Measurements from ENCODE around the gene BAG5. TPM values are rescaled to one million over a fixed set of nuclear protein-coding genes. Genes with fewer than 3 reads are reported as not detected.
A peak's percentile ranks its signal among the peaks of the same experiment; 100 is the strongest.

Gene BAG5
- total RNA-seq, 2 experiments from 2014 or later: 28.8 to 29.6 TPM

GRCh38 chr14:103569408-103569807 is 7.0 kb upstream of the BAG5 start:
- H3K4me3 Mint-ChIP-seq: no peak overlapping the region
- no peak for DNase-seq
- no peak for ATAC-seq
- H3K9me3 Mint-ChIP-seq: no peaks in the 10 kb centered on the region
- no peaks in the 10 kb centered on the region for H3K27me3 Mint-ChIP-seq
- CTCF ChIA-PET: interaction anchor here (0.8 to 3.4 kb wide), 5 partner anchors 8 to 332 kb away, joined by 3 to 13 read pairs (median 5); no protein-coding TSS in a partner anchor
- no peak for TF ChIP-seq CTCF (IDR thresholded peaks at IDR 0.05)
- POLR2A ChIA-PET: interaction anchor here (0.7 kb wide), 1 partner anchor 50 kb away, joined by 6 read pairs; no protein-coding TSS in a partner anchor
- peaks cover 7% of the 10 kb centered on the region for H3K4me1 Mint-ChIP-seq (ENCODE audit: low read depth)
- no peak overlapping the region for H3K27ac Mint-ChIP-seq
- intact Hi-C loops (cut with micrococcal nuclease): no loop called here
- H3K36me3 Mint-ChIP-seq (ENCODE audit: low read depth): peaks cover 8% of the 10 kb centered on the region

GRCh38 chr14:103568952-103569351 is 6.5 kb upstream of the BAG5 start:
- Mint-ChIP-seq H3K4me1 (ENCODE audit: low read depth) (peaks cover 10% of the 10 kb centered on the region), H3K4me3 (no peak overlapping the region), H3K27ac (no peak overlapping the region), H3K36me3 (ENCODE audit: low read depth) (peaks cover 5% of the 10 kb centered on the region), H3K9me3 (no peaks in the 10 kb centered on the region), H3K27me3 (no peaks in the 10 kb centered on the region)
- CTCF ChIA-PET: interaction anchor here (0.8 to 3.4 kb wide), 5 partner anchors 8 to 332 kb away, joined by 3 to 13 read pairs (median 5); no protein-coding TSS in a partner anchor
- DNase-seq: no peak
- intact Hi-C loops (cut with micrococcal nuclease): no loop called here
- no peak for TF ChIP-seq CTCF (IDR thresholded peaks at IDR 0.05)
- ATAC-seq: no peak
- POLR2A ChIA-PET: interaction anchor here (0.6 to 0.7 kb wide), 2 partner anchors 50 to 58 kb away, joined by 3 to 6 read pairs; no protein-coding TSS in a partner anchor

- peaks cover 39% of the 10 kb centered on the region for H3K4me1 Mint-ChIP-seq (ENCODE audit: low read depth)
- DNase-seq (no peak), ATAC-seq (no peak)
- H3K27me3 Mint-ChIP-seq: no peaks in the 10 kb centered on the region
- CTCF ChIA-PET: interaction anchor here (0.7 to 1.2 kb wide), 3 partner anchors 114 to 1042 kb away, joined by 3 to 4 read pairs (median 3); no protein-coding TSS in a partner anchor
- H3K9me3 Mint-ChIP-seq: no peaks in the 10 kb centered on the region
- peak overlapping the region; percentile 8 for H3K27ac Mint-ChIP-seq
- peaks cover 30% of the 10 kb centered on the region for H3K36me3 Mint-ChIP-seq (ENCODE audit: low read depth)
- intact Hi-C loops (cut with micrococcal nuclease): no loop called here
- H3K4me3 Mint-ChIP-seq: peak overlapping the region; percentile 100
- no peak for TF ChIP-seq CTCF (IDR thresholded peaks at IDR 0.05)
- POLR2A ChIA-PET: interaction anchor here (0.9 to 3.4 kb wide), 4 partner anchors 11 to 135 kb away, joined by 3 to 19 read pairs (median 3); partner anchors contain the start of gene KLC1
Measured at GRCh38 chr14:103563844-103564505, 1.5 kb upstream of the BAG5 start.

GRCh38 chr14:103563226-103563620 is 766 bp upstream of the BAG5 start:
- Mint-ChIP-seq H3K9me3 (no peaks in the 10 kb centered on the region), H3K27me3 (no peaks in the 10 kb centered on the region), H3K4me3 (peak overlapping the region; percentile 100), H3K27ac (peak overlapping the region; percentile 82), H3K4me1 (ENCODE audit: low read depth) (peaks cover 46% of the 10 kb centered on the region), H3K36me3 (ENCODE audit: low read depth) (peaks cover 36% of the 10 kb centered on the region)
- ChIA-PET POLR2A (interaction anchor here (0.9 to 3.4 kb wide), 2 partner anchors 66 to 136 kb away, joined by 3 to 19 read pairs; partner anchors contain the start of gene KLC1), CTCF (interaction anchor here (0.8 to 2.1 kb wide), 2 partner anchors 8 to 115 kb away, joined by 3 to 10 read pairs; no protein-coding TSS in a partner anchor)
- DNase-seq: no peak
- intact Hi-C loops (cut with micrococcal nuclease): no loop called here
- ATAC-seq: no peak
- TF ChIP-seq CTCF (IDR thresholded peaks at IDR 0.05): no peak

- Mint-ChIP-seq H3K9me3 (no peaks in the 10 kb centered on the region), H3K4me1 (ENCODE audit: low read depth) (peaks cover 53% of the 10 kb centered on the region), H3K27me3 (no peaks in the 10 kb centered on the region), H3K27ac (peak overlapping the region; percentile 97), H3K4me3 (peak overlapping the region; percentile 100), H3K36me3 (ENCODE audit: low read depth) (peaks cover 44% of the 10 kb centered on the region)
- ATAC-seq (peak; percentile 58), DNase-seq (no peak)
- ChIA-PET CTCF (interaction anchor here (0.7 to 2.6 kb wide), 6 partner anchors 9 to 44 kb away, joined by 3 to 14 read pairs (median 6); no protein-coding TSS in a partner anchor), POLR2A (interaction anchor here (0.7 to 3.4 kb wide), 14 partner anchors 10 to 234 kb away, joined by 3 to 28 read pairs (median 4); partner anchors contain the start of genes CKB, KLC1 and TRMT61A)
- no peak for TF ChIP-seq CTCF (IDR thresholded peaks at IDR 0.05)
- intact Hi-C loops (cut with micrococcal nuclease): no loop called here
Measured at GRCh38 chr14:103562179-103562428, 353 bp downstream of the BAG5 start.
